HG03457 (cell line): Measurements from ENCODE around the gene SRP19.
A peak's percentile ranks its signal among the peaks of the same experiment; 100 is the strongest.
"Not testable (repeated sequence)": the region's sequence is repeated elsewhere in the genome, so short reads cannot be mapped to it uniquely, and the experiment has no call there.

Experiments used
- ATAC-seq: cut with Tn5 transposase; IDR thresholded peaks from one replicate; pipeline ENCODE4 v1.9.1; 2021; ENCODE audit warnings: moderate number of reproducible peaks; ENCODE audit not compliant: unreplicated experiment

Gene SRP19

DNA sequence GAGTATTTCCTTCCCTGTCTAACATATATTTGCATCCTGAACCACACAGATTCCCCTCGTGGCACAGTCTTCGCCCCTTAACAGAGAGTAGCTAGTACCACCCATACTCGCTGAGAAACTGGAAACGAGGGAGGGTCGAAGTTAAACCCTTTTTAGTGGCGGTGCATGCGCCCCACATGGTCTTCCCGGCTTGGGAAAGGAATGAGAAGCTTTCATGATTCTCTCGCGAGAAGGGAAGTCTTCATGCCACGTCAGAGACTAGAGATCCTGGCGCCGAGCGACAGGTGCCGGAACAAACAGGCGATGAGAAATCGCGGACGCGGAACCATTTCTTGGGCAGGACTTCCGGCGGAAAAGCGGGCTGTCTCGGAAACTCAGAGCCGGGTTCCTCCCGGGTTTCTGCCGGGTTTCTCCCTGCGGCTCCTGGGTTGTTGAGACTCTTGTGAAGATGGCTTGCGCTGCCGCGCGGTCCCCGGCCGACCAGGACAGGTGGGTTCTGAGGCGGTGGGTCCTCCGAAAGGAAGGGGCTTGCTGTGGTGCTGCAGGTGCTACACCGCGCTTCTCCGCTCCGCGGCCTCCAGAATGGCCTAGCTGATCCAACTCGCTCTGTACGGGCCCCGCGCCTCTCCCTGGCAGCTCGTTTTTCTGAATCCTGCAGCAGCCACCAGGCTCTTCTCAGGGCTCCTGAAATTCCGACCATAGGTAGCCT lies at the start of gene SRP19:
Gene SRP19 (plus strand): TSS at position 359 of the 709 bp plus-strand sequence. CDS start 90 bp downstream, at position 449.
- peak; percentile 96 for ATAC-seq

DNA sequence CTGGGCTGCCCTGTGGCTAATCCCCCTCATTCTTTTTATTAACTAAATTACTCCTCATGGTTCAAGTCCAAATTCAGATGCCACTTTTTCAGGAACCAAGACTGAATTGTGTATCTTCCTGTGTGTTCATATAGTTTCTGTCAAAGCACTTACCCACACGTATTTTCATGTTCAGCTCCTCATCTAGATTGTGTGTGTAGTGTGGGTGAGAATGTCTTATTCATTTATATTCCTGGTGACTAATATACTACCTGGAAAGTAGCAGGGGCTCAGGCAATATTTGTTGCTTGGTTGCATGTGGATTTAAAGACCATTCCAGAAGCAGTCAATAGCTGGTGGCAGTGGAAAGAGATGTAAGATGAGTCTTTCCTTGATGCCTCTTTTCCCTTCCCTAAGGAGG lies 48.5 kb upstream of the SRP19 start:
- no peak for ATAC-seq

DNA sequence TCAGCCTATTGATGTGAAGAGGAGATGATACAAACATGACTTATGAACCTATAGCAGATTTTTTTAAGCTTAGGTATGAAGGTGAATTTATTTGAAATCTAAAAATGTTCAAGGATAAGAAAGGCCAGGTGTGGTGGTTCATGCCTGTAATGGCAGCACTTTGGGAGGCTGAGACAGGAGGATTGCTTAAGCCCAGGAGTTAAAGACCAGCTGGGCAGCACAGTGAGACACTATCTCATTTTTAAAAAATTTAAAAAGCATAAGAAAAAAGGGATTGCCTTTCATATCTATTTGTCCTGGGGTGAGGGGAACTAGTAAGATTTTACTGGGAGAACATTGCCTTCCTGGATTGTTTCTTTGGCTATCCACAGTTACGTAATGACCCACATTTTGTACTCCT lies 40.8 kb upstream of the SRP19 start:
- no peak for ATAC-seq

DNA sequence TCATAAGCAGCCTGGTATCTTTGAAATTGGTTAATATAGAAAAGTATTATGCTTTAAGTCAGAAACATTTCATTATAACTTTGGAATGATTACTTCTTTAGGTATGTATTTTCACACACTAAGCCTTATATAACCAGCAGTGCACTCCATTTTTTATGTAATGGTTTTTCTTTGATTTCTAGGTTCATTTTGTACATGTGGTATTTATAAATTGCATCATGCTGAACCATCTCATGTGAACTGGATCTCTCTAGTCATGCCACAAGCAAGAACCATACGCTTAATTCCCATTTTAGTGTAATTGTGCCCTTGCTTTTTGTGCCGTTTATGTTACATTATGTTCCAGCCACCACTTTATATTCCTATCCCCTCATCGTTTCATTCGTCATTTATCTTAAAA lies 38.6 kb upstream of the SRP19 start:
- ATAC-seq: no peak

DNA sequence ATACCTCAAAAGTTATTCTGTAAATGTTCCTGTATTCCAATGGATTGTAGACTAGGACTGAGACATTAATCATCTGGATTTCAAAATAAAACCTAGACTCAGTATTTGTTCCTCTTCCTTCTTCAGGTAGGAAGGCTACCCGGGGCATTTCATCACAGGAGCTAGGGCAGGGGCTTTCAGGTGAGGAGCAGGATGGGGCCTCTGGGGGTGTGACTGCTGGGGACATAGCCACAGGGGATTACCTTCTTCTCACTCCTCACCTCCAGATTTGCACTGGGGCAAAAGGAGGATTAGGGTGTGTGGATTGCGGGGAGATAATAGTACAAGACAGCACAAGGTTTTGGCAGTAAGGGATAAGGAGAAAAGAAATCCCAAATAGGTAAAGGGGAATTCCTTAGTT lies 37.9 kb upstream of the SRP19 start:
- no peak for ATAC-seq

DNA sequence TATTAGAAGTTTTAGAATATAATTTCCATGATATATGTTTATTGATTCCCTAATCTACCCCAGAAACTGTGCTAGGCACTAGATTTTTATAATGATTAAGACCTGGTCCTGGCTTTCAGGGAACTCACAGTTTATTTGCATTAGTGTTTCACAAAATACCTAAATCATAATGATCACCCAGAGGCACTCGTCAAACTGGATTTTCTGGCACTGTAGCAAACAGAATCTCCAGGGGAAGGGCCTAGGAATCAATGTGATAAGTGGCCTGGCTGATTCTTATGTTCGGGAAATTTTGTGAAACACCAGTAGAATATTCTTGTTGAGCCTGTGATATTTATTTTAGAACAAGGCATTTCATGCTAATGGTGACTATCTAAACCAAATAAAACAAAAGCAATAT lies 37.4 kb upstream of the SRP19 start:
- no peak for ATAC-seq

DNA sequence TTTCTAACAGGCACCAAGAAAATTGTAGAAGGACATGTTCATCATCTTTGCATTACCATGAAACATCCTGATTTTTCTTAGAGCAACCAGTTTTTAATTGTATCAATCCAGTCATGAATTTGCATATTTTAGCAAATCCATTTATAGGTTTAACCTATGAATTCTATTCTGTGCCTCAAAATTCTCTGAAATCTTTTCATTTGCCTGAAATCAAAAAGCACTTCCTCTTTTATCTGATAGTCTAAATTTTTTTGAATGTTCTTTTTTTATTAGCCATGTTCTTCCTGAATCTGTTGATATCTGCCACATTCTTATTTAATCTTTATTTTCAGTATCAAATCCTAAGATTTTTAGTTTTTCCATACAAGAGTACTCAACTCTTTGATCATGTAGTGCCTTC lies 36.9 kb upstream of the SRP19 start:
- no peak for ATAC-seq

DNA sequence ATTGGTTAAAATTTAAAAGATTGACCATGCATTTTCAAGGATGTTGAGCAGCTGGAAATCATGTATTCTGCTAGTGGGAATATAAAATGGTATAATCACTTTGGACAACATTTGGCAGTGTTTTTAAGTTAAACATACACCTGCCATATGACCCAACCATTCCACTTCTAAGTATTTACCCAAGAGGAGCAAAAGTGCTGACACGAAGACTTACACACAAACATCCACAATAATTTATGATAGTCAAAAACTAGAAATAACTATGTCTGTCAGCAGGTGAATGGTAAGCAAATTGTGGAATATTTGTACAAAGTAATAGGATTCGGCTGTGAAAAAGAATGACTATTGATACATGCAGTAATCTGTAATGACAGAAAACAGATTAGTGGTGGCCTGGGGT lies 30.7 kb upstream of the SRP19 start:
- no peak for ATAC-seq

DNA sequence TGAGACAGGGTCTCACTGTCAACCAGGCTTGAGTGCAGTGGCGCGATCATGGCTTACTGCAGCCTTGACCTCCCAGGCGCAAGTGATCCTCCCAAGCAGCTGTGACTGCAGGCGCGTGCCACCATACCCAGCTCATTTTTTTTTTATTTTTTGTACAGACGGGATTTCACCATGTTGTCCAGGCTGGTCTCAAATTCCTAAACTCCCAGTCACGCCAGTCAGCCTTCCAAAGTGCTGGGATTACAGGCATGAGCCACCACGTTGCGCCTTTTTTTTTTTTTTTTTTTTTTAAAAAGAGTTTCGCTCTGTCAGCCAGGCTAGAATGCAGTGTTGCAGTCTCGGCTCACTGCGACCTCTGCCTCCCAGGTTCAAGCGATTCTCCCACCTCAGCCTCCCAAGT lies 27.1 kb upstream of the SRP19 start:
- ATAC-seq: no peak

DNA sequence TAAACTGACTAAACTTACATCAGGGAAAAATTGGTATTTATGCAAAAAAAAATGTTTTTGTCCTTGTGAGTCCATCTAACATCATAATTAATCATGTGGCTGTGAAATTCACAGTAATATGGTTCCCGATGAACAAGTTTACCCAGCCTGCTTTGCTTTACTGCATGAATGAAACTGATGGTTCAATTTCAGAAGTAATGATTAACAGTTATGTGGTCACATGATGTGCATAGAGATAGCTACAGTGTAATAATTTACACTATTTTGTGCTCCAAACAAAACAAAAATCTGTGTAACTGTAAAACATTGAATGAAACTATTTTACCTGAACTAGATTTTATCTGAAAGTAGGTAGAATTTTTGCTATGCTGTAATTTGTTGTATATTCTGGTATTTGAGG lies 16.6 kb upstream of the SRP19 start:
- no peak for ATAC-seq

DNA sequence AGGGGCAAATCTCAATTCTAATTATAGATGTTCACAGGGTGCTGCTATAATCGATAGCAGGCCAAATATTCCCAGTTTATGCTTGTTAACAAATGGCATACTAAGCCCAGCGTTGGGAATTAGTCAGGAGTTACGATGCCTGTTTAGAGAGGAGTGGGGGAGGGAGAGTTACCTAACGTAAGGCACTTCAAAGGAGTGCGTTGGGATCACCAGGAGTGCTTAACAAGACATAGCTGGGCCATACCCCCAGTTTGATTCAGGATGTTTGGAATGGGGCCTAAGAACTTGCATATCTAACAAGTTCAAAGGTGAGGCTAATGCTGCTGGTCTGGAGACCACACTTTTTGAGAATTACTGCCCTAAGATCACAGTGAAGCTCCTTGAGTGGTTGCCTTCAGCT lies 14.5 kb upstream of the SRP19 start:
- no peak for ATAC-seq

DNA sequence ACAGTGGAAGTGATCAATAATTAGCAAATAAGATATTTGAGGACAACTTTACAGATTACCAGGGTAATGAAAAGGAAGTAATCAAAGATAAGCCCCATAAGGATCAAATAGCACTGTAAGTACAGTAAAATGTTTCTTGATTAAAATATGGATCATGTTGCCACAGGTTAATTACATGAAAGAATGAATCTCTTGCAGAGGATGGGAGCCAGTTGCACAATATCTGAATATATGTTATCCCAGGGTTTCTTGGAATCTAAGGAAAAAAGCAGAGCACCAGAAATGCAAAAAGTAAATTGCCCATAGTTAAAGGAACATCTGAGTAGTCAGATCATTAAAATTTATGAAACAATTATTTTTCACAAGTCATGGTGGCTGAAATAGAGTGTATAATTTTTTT lies 13.8 kb upstream of the SRP19 start:
- ATAC-seq: no peak

DNA sequence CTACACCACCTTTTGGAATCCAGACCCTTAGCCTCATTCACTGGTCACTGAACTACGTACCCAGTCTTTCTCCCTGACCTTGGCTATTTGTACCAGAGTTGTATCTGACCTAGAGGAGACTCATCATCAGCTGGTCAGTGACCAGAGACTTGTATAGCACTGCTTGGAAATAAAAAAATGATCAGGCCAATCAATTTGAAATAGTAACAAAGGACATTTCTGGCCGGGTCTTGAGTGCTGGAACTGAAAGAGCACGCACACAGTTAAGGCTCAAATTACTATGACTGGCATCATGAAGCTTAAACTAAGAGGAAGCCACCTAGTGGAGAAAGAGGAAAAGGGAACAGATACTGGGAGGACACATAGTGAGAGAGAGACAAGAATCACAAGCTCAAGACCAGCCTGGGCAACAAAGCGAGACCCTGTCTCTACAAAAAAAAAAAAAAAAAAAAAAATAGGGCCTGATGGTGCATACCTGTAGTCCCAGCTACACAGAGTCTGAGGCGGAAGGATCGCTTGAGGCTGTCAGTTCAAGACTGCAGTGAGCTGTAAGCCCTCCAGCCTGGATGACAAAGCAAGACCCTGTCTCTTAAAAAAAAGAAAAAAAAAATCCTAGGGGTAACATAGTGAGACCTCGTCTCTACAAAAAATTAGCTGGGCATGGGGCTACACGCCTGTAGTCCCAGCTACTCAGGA lies 12.8 kb upstream of the SRP19 start:
- ATAC-seq: peak; percentile 96

DNA sequence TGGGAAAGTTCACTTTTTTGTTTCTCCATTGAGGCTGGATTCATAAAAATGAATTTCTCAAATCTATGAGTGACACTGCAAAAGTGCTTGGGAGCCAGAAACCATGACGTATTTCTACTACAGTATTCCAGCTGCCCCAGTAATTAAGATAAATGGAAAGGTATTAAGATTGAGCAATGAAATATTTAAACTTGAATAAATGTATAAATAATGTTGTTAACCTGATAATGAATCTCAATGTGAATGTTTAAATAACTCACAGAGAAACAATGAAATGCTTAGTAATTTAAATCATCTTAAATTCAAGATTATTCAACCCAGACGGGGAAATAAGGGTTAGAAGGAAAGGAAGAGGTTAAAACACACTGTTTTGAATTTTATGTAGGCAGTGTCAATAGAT lies 11.2 kb upstream of the SRP19 start:
- ATAC-seq: no peak

DNA sequence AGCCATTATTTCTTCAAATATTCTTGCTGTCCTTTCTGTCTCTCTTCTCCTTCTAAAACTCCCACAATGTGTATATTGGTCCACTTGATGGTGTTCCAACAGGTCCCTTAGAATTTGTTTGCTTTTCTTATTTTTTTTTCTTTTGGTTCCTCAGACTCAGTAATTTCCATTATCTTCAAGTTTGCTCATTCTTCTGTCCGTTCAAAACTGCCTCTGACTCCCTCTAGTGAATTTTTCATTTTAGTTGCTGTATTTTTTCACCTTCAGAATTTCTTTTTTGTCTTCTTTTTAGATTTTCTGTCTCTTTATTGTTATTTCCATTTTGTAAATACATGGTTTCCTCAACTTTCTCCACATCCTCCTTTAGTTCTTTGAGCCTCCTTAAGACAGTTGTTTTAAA lies 6.4 kb upstream of the SRP19 start:
- no peak for ATAC-seq

DNA sequence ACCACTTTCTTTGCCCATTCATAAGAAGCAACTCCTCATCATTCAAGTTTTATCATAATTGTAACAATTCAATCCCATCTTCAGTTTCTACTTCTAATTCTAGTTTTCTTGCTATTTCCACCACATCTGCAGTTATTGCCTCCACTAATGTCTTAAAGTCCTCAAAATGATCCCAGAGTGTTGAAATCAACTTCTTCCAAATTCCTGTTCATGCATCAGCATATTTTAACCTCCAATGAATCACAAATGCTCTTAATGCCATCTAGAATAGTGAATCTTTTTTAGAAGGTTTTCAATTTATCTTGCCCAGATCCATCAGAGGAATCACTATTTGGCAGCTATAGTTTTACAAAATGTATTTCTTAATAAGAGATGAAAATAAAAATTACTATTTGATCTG lies 3.2 kb upstream of the SRP19 start:
- no peak for ATAC-seq

DNA sequence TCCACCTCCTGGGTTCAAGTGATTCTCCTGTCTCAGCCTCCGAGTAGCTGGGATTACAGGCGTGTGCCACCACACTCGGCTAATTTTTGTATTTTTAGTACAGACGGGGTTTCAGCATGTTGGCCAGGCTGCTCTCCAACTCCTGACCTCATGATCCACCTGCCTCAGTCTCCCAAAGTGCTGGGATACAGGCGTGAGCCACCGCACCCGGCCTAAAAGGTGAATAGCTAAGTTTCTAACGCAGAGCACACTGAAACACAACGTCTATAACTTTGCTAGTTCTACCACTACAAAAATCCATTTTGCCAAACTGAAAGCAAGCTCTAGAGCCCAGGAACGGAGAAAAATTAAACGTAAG lies 537 bp upstream of the SRP19 start:
- not testable (repeated sequence) for ATAC-seq

DNA sequence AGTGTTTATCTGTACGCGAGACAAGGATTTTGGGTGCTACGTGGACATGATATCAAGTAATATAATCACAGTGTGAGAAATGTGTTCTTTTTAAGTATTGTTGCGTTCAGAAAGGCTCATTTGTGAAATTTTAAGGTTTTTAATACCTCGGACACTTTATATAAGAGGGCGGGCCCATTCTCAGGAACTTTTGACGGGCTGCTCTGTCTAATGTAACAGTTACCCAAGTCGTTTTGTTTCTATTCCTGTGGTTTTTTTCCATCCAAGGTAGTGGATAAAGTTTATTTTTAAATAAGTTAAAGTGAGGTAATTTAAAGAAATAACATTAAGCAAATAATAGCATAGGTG lies 525 bp downstream of the SRP19 start:
- no peak for ATAC-seq

DNA sequence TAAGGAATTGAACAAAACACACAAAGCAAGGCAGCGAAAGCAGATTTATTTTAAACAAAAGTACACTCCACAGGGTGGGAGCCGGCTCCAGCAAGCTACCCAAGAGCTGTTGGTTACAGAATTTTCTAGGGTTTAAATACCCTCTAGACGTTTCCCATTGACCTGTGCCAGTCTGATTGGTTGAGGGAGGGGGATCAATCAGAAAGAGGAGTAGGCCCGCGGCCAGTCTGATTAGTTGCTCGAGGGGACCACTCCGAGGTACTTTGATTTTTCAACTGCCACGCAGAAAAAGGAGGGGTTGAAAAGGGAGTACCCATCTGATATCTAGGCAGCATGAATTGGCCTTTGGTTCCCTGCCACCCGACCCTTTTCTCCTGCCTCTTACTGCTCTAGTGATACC lies 998 bp downstream of the SRP19 start:
- no peak for ATAC-seq

DNA sequence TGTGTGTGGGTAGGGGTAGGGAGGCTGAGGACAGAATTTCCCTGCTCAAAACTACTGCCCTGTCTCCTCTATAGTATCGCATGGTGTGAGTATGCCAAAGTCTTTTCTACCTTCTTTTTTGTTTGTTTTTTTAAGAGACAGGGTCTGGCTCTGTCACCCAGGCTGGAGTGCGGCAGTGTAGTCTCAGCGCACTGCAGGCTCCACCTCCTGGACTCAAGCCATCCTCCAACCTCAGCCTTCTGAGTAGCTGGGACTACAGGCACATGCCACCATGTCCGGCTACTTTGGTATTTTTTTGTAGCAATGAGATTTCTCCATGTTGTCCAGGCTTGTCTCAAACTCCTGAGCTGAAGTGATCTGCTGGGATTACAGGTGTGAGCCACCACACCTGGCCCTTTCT lies 2.5 kb downstream of the SRP19 start:
- ATAC-seq: no peak

DNA sequence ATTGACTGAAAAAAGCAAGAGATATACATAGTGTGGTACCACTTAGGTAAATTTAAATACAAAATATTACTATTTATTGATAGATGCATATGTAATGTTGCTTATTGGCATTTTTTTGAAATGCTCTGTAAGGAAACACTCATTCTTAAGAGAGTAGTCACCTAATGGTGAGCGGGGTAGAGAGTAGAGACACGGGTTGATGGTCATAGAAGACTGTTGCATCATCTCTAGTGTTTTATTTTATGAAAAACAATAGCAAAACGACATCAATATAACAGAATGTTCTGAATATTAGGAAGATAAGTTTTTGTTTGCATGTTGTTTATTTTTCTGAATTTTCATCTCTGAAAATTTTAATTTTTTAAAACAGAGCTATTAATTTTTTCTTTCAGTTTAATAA lies 4.0 kb downstream of the SRP19 start:
- ATAC-seq: no peak

DNA sequence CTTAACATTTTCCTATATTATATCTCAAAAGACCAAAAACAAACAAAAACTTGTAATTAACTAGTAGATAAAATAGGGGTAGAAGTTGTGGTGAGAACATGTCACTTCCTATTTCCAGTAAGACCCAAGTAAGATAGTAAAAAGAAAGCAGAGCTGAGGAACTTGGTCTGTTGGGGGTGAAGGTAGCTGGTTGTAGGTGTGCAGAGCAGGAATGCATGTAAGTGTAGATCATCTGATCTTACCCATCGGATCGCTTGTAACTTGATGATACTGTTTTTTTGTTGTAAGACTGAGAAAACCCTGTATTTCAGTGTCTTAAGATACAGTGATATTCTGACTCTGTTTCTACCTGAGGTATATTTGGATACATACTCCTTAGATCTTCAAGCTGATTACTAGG lies 5.7 kb downstream of the SRP19 start:
- ATAC-seq: no peak

DNA sequence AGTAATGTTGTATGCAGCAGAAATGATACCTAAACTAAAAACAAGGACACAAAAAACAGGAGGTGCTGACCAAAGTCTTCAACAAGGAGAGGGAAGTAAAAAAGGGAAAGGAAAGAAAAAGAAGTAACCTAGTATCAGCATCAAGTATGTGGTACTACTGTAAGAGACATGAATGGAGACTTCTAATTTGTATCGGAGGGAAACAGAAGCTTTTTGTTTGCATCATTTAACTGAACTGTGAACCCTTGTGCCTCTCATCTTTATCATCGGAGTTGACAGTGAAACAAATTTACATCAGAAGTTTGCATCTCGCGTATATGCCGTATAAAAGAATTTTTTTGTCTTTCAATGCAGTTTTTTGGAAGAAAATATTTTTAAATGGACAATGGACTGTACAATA lies 6.3 kb downstream of the SRP19 start:
- ATAC-seq: no peak
